H9 (cell line): Measurements from ENCODE around the gene GPATCH2. TPM values are rescaled to one million over a fixed set of nuclear protein-coding genes. Genes with fewer than 3 reads are reported as not detected.

Source experiments
- DNase-seq: peaks from one replicate; pipeline ENCODE4 v3.0.0-alpha.2; 2017
- H2AFZ ChIP-seq: one replicate; pipeline ENCODE4 v1.6.1; 2013; ENCODE audit warnings: mild to moderate bottlenecking, low read length, control low read depth, moderate library complexity
- H2AK5ac ChIP-seq: 2 replicates; pipeline ENCODE4 v1.6.1; 2013; ENCODE audit warnings: low read length, control low read depth, mixed read lengths; ENCODE audit not compliant: insufficient read length
- H2BK120ac ChIP-seq: one replicate; pipeline ENCODE4 v1.6.1; 2013; ENCODE audit warnings: low read depth, mild to moderate bottlenecking, low read length, control low read depth, inconsistent platforms; ENCODE audit not compliant: poor library complexity, severe bottlenecking
- H2BK12ac ChIP-seq: 2 replicates; pipeline ENCODE4 v1.6.1; 2013; ENCODE audit warnings: low read length, control low read depth, mixed read lengths, low read depth; ENCODE audit not compliant: insufficient read length
- H2BK15ac ChIP-seq: 2 replicates; pipeline ENCODE4 v1.6.1; 2013; ENCODE audit warnings: low read depth, low read length, control low read depth
- H2BK20ac ChIP-seq: one replicate; pipeline ENCODE4 v1.6.1; 2013; ENCODE audit warnings: low read depth, mild to moderate bottlenecking, low read length, control low read depth, inconsistent platforms; ENCODE audit not compliant: poor library complexity, severe bottlenecking
- H2BK5ac ChIP-seq: 2 replicates; pipeline ENCODE4 v1.6.1; 2013; ENCODE audit warnings: low read length, control low read depth, mixed read lengths; ENCODE audit not compliant: insufficient read length
- H3K14ac ChIP-seq: 2 replicates; pipeline ENCODE4 v1.6.1; 2013; ENCODE audit warnings: low read length, control low read depth; ENCODE audit not compliant: insufficient read depth
- H3K18ac ChIP-seq: 2 replicates; pipeline ENCODE4 v1.6.1; 2013; ENCODE audit warnings: low read depth, mild to moderate bottlenecking, mixed read lengths, low read length, control low read depth; ENCODE audit not compliant: insufficient read length
- H3K23ac ChIP-seq: 2 replicates; pipeline ENCODE4 v1.6.1; 2013; ENCODE audit warnings: low read length, control low read depth, mixed read lengths, low read depth; ENCODE audit not compliant: insufficient read length
- H3K23me2 ChIP-seq: 2 replicates; pipeline ENCODE4 v1.6.1; 2013; ENCODE audit warnings: low read depth, mild to moderate bottlenecking, mixed read lengths, low read length, control low read depth; ENCODE audit not compliant: insufficient read length, poor library complexity, severe bottlenecking
- H3K27ac ChIP-seq: 2 replicates; pipeline ENCODE4 v1.5.1; 2013; ENCODE audit warnings: low read length, control low read depth, mixed read lengths, low read depth; ENCODE audit not compliant: insufficient read length
- H3K27me3 ChIP-seq: 2 replicates; pipeline ENCODE4 v1.6.1; 2013; ENCODE audit warnings: low read length, control low read depth, inconsistent platforms; ENCODE audit not compliant: insufficient read depth
- H3K4ac ChIP-seq: 2 replicates; pipeline ENCODE4 v1.6.1; 2013; ENCODE audit warnings: low read depth, mild to moderate bottlenecking, control low read depth, inconsistent platforms, low read length, moderate library complexity
- H3K4me1 ChIP-seq: 2 replicates; pipeline ENCODE4 v1.6.1; 2013; ENCODE audit warnings: low read length, control low read depth, inconsistent platforms; ENCODE audit not compliant: insufficient read depth
- H3K4me2 ChIP-seq: 2 replicates; pipeline ENCODE4 v1.6.1; 2013; ENCODE audit warnings: low read length, control low read depth, mixed read lengths; ENCODE audit not compliant: insufficient read length, insufficient read depth
- H3K56ac ChIP-seq: 2 replicates; pipeline ENCODE4 v1.6.1; 2013; ENCODE audit warnings: low read depth, mild to moderate bottlenecking, mixed read lengths, low read length, control low read depth; ENCODE audit not compliant: insufficient read length
- H3K79me1 ChIP-seq: 2 replicates; pipeline ENCODE4 v1.6.1; 2013; ENCODE audit warnings: low read depth, mild to moderate bottlenecking, moderate library complexity, low read length, control low read depth, inconsistent platforms; ENCODE audit not compliant: insufficient read depth, poor library complexity, severe bottlenecking
- H3K79me2 ChIP-seq: 2 replicates; pipeline ENCODE4 v1.6.1; 2013; ENCODE audit warnings: low read length, control low read depth, inconsistent platforms; ENCODE audit not compliant: insufficient read depth
- H3K9ac ChIP-seq: 2 replicates; pipeline ENCODE4 v1.6.1; 2013; ENCODE audit warnings: low read length, control low read depth, mixed read lengths; ENCODE audit not compliant: insufficient read length; ENCODE audit errors: extremely low read depth
- H3K9me3 ChIP-seq: one replicate; pipeline ENCODE4 v1.6.1; 2013; ENCODE audit warnings: low read depth, low read length, inconsistent platforms; ENCODE audit not compliant: control insufficient read depth
- H3T11ph ChIP-seq: one replicate; pipeline ENCODE4 v1.6.1; 2013; ENCODE audit warnings: mild to moderate bottlenecking, low read length, control low read depth, inconsistent platforms
- H4K20me1 ChIP-seq: one replicate; pipeline ENCODE4 v1.6.1; 2013; ENCODE audit not compliant: control insufficient read depth, insufficient read length, insufficient read depth
- H4K5ac ChIP-seq: 2 replicates; pipeline ENCODE4 v1.6.1; 2013; ENCODE audit warnings: low read depth, mild to moderate bottlenecking, mixed read lengths, low read length, control low read depth; ENCODE audit not compliant: insufficient read length
- H4K8ac ChIP-seq: replicated peaks from 2 replicates; pipeline ENCODE4 v1.6.1; 2013; ENCODE audit warnings: low read length, control low read depth, mixed read lengths, low read depth; ENCODE audit not compliant: insufficient read length
- H4K91ac ChIP-seq: 2 replicates; pipeline ENCODE4 v1.6.1; 2013; ENCODE audit warnings: low read depth, mild to moderate bottlenecking, moderate library complexity, mixed read lengths, low read length, control low read depth; ENCODE audit not compliant: insufficient read length
- H3K27ac Mint-ChIP-seq, 3 experiments: 2 replicates in 2 of 3; 3 replicates in 1 of 3; pipeline ENCODE4 v1.8.0; 2020 to 2021; ENCODE audit warnings: mixed read lengths in 3 of 3, mild to moderate bottlenecking in 1 of 3, moderate library complexity in 1 of 3
- H3K27me3 Mint-ChIP-seq: 2 replicates; pipeline ENCODE4 v1.8.0; 2021; ENCODE audit warnings: low read depth, mild to moderate bottlenecking, moderate library complexity, mixed read lengths
- H3K36me3 Mint-ChIP-seq, 3 experiments: 2 replicates in 2 of 3; 3 replicates in 1 of 3; pipeline ENCODE4 v1.8.0; 2020 to 2021; ENCODE audit warnings: low read depth in 3 of 3, mixed read lengths in 3 of 3; ENCODE audit not compliant: insufficient read depth in 1 of 3
- H3K4me1 Mint-ChIP-seq, 2 experiments: 2 replicates each; pipeline ENCODE4 v1.8.0; 2020; ENCODE audit warnings: mixed read lengths in 2 of 2
- H3K4me3 Mint-ChIP-seq, 2 experiments: 2 replicates in 1 of 2; 3 replicates in 1 of 2; pipeline ENCODE4 v1.8.0; 2020 to 2021; ENCODE audit warnings: mild to moderate bottlenecking in 2 of 2, mixed read lengths in 2 of 2, moderate library complexity in 1 of 2
- H3K9me3 Mint-ChIP-seq, 2 experiments: 2 replicates in 1 of 2; 3 replicates in 1 of 2; pipeline ENCODE4 v1.8.0; 2020; ENCODE audit warnings: mild to moderate bottlenecking in 2 of 2, mixed read lengths in 2 of 2, moderate library complexity in 1 of 2
- WGBS: extraction: QIAGEN DNeasy Blood & Tissue Kit; methylation state at CpG from one replicate; pipeline ENCODE4 v1.1.7; 2013; ENCODE audit warnings: missing lambda C conversion rate, low lambda C conversion rate, mixed read lengths; ENCODE audit not compliant: insufficient read length; ENCODE audit errors: extremely low coverage; 5-methylcytosine and 5-hydroxymethylcytosine counted together
- total RNA-seq: library from RNA; stranded (reverse); gene quantifications from 2 replicates; pipeline ENCODE4 v1.2.1, GENCODE V29; 2021
- TF ChIP-seq, protein P1 (sequence below): fragments of 200-600 bp; sonication (generic); conservative IDR thresholded peaks from 3 replicates; pipeline ENCODE4 v1.8.0; 2021; ENCODE audit warnings: antibody characterized with exemption, mild to moderate bottlenecking

GPATCH2 gene
- total RNA-seq, 1 experiment from 2014 or later, result 14.3 TPM

DNA sequence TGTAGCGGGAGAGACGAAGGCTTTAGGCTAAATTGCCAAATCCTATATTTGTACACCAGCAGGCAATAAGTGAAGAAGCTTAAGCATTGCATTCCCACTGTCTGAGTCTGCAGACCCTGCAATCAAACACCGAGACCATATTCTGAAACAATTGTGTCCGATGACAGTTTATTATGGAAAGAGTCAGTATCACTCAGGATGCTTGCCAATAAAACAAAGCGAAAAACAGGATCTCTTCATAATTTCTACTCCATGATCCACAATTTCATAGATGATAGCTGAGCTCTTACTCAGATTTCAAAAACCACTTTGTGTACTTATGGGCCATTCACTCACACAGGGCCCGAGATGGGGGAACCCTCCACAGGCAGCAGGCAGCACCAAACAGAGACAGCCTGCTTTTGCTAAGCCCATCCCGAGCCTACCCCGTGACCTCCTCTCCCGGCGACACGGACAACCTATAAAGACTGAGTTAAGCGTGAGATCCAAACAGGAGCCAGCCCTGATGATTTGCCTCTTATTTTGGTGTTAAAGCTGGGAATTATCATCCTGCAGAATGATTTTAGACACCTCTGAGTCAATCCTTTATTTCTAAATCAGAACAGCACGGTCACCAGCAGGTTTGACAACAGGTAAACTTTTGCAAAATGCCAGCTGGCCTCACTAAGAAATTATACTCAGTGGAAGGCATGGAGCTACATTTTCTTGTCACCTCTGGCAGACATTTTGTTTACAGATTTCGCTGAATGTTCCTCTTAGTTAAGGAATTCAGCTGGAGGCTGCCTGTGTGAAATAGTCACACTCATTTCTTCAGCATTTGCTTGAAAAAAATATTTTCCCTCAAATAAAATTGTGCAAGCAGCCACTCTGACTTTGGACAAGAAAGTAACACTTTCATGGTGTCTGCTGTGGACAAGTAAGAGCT is 212.4 kb downstream of the GPATCH2 start:
- Mint-ChIP-seq H3K27me3 (no peaks in the 10 kb centered on the region; the same call in 1 of the 2 replicates), H3K4me3 (no peak overlapping the region), H3K9me3 (peaks cover 0 to 3% of the 10 kb centered on the region in 2 experiments; a peak in 1 of 5 replicates), H3K36me3 (no peaks in the 10 kb centered on the region), H3K4me1 (no peaks in the 10 kb centered on the region), H3K27ac (no peak overlapping the region)
- no peak overlapping the region for H3K4me2 ChIP-seq
- no peak overlapping the region for H2BK120ac ChIP-seq
- no peaks in the 10 kb centered on the region for H3K27me3 ChIP-seq
- no peak overlapping the region for H3K9ac ChIP-seq
- H3K23ac ChIP-seq, result no peak overlapping the region
- no peaks in the 10 kb centered on the region for H3K23me2 ChIP-seq
- no peak overlapping the region for H3K14ac ChIP-seq
- H3K79me2 ChIP-seq, result no peaks in the 10 kb centered on the region
- no peak overlapping the region for H4K91ac ChIP-seq
- H3K79me1 ChIP-seq, result no peaks in the 10 kb centered on the region
- no peak overlapping the region for H4K8ac ChIP-seq
- H3K4ac ChIP-seq, result no peak overlapping the region
- TF ChIP-seq, protein P1, sequence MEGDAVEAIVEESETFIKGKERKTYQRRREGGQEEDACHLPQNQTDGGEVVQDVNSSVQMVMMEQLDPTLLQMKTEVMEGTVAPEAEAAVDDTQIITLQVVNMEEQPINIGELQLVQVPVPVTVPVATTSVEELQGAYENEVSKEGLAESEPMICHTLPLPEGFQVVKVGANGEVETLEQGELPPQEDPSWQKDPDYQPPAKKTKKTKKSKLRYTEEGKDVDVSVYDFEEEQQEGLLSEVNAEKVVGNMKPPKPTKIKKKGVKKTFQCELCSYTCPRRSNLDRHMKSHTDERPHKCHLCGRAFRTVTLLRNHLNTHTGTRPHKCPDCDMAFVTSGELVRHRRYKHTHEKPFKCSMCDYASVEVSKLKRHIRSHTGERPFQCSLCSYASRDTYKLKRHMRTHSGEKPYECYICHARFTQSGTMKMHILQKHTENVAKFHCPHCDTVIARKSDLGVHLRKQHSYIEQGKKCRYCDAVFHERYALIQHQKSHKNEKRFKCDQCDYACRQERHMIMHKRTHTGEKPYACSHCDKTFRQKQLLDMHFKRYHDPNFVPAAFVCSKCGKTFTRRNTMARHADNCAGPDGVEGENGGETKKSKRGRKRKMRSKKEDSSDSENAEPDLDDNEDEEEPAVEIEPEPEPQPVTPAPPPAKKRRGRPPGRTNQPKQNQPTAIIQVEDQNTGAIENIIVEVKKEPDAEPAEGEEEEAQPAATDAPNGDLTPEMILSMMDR, result no peak
- H3K9me3 ChIP-seq, result no peaks in the 10 kb centered on the region
- no peak overlapping the region for H3K56ac ChIP-seq
- no peaks in the 10 kb centered on the region for H4K20me1 ChIP-seq
- no peak overlapping the region for H3K27ac ChIP-seq
- no peak overlapping the region for H2BK20ac ChIP-seq
- no peak overlapping the region for H3K18ac ChIP-seq
- no peak overlapping the region for H4K5ac ChIP-seq
- no peak for DNase-seq
- no CpG with 5 or more reads among the region's 14 CpGs for WGBS
- no peak overlapping the region for H2BK15ac ChIP-seq
- no peak overlapping the region for H3T11ph ChIP-seq
- H3K4me1 ChIP-seq, result no peaks in the 10 kb centered on the region
- no peak overlapping the region for H2BK5ac ChIP-seq
- no peak overlapping the region for H2BK12ac ChIP-seq
- H2AFZ ChIP-seq, result no peak overlapping the region
- H2AK5ac ChIP-seq, result no peak overlapping the region
